Tibial nerve (tissue), 4 donors: Measurements from ENCODE around the gene ALKBH3. TPM values are rescaled to one million over a fixed set of nuclear protein-coding genes. Genes with fewer than 3 reads are reported as not detected.
A peak's percentile ranks its signal among the peaks of the same experiment; 100 is the strongest.

ENCODE experiments used
- DNase-seq, 2 donors: peaks; one replicate each; pipeline ENCODE4 v3.0.0-alpha.2; 2019; ENCODE audit warnings: low spot score in 2 of 2
- H3K27ac ChIP-seq, 4 donors: fragments of 200-600 bp; sonication (generic) in 3 of 4; one replicate each; pipeline ENCODE4 v1.5.1; 2017 to 2019; ENCODE audit warnings: mild to moderate bottlenecking in 1 of 4
- H3K27me3 ChIP-seq, 2 donors: fragments of 200-600 bp; sonication (generic) in 1 of 2; one replicate each; pipeline versions ENCODE4 v1.5.1 to v1.6.0; 2017 to 2019
- H3K36me3 ChIP-seq, 3 donors: fragments of 200-600 bp; sonication (generic); one replicate each; pipeline ENCODE4 v1.5.1; 2018 to 2019
- H3K4me1 ChIP-seq, 4 donors: fragments of 200-600 bp; sonication (generic) in 3 of 4; one replicate each; pipeline ENCODE4 v1.5.1; 2017 to 2019
- H3K4me3 ChIP-seq, 4 donors: fragments of 200-600 bp; sonication (generic) in 3 of 4; one replicate each; pipeline ENCODE4 v1.5.1; 2017 to 2019; ENCODE audit warnings: mild to moderate bottlenecking in 1 of 4, moderate library complexity in 1 of 4
- H3K9me3 ChIP-seq, 4 donors: fragments of 200-600 bp; sonication (generic) in 3 of 4; one replicate each; pipeline ENCODE4 v1.5.1; 2017 to 2019
- EP300 ChIP-seq, 2 donors: sonication (generic); formaldehyde crosslinking; IDR thresholded peaks; one replicate each; pipeline ENCODE4 v1.6.1; 2017; ENCODE audit warnings: antibody characterized with exemption in 2 of 2, mild to moderate bottlenecking in 1 of 2
- POLR2A ChIP-seq, 2 donors: fragments of 450-650 bp; IDR thresholded peaks; one replicate each; pipeline ENCODE4 v1.6.1; 2017; ENCODE audit warnings: antibody characterized with exemption in 2 of 2, mild to moderate bottlenecking in 2 of 2, moderate library complexity in 2 of 2
- WGBS, 2 donors: methylation state at CpG; one replicate each; pipeline ENCODE4 v1.1.5; 2018; 5-methylcytosine and 5-hydroxymethylcytosine counted together
- total RNA-seq, 4 donors: library from RNA; depleted of rRNA; stranded (reverse); fragments of >200 nt; gene quantifications; one replicate each; pipeline ENCODE4 v1.1.0, GENCODE V29; 2016
- TF ChIP-seq, protein P1 (sequence below), 5 experiments: fragments of 200-600 bp in 3 of 5; fragments of 450-650 bp in 2 of 5; sonication (generic) in 3 of 5; IDR thresholded peaks; one replicate each; pipeline ENCODE4 v1.5.1; 2016 to 2019; ENCODE audit warnings: antibody characterized with exemption in 5 of 5, mild to moderate bottlenecking in 3 of 5, moderate library complexity in 2 of 5

The ALKBH3 gene
- total RNA-seq, 4 donors from 2014 or later = 30.4 to 45.0 (median 38.0) TPM

DNA sequence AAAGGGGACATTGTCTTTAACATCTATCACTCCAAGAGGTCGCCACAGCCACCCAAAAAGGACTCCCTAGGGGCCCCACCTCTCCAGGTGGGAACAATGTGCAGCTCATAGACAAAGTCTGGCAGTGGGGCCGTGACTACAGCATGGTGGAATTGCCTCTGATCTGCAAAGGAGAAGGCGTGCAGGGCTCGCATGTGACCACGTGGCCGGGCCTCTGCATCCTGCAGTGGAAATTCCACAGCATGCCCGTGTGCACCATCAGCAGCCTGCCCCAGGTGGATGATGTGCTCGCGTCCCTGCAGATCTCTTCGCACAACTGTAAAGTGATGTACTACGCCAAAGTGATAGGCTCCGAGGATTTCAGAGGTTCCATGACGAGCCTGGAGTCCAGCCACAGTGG lies 18.5 kb downstream of the ALKBH3 start:
- 83 to 85% methylated on average over 12 to 13 of the region's 13 CpGs for WGBS, 2 donors
- Histone ChIP-seq H3K36me3 (peaks cover 0 to 82% (median 3%) of the 10 kb centered on the region in 3 donors), H3K4me3 (no peak overlapping the region), H3K4me1 (peaks cover 0 to 10% (median 0%) of the 10 kb centered on the region in 4 donors), H3K9me3 (no peaks in the 10 kb centered on the region), H3K27ac (no peak overlapping the region), H3K27me3 (no peaks in the 10 kb centered on the region)
- TF ChIP-seq, protein P1, sequence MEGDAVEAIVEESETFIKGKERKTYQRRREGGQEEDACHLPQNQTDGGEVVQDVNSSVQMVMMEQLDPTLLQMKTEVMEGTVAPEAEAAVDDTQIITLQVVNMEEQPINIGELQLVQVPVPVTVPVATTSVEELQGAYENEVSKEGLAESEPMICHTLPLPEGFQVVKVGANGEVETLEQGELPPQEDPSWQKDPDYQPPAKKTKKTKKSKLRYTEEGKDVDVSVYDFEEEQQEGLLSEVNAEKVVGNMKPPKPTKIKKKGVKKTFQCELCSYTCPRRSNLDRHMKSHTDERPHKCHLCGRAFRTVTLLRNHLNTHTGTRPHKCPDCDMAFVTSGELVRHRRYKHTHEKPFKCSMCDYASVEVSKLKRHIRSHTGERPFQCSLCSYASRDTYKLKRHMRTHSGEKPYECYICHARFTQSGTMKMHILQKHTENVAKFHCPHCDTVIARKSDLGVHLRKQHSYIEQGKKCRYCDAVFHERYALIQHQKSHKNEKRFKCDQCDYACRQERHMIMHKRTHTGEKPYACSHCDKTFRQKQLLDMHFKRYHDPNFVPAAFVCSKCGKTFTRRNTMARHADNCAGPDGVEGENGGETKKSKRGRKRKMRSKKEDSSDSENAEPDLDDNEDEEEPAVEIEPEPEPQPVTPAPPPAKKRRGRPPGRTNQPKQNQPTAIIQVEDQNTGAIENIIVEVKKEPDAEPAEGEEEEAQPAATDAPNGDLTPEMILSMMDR (IDR thresholded peaks at IDR 0.05) = no peak
- TF ChIP-seq EP300 (IDR thresholded peaks at IDR 0.05) = no peak
- TF ChIP-seq POLR2A (IDR thresholded peaks at IDR 0.05) = no peak
- no peak for DNase-seq

DNA sequence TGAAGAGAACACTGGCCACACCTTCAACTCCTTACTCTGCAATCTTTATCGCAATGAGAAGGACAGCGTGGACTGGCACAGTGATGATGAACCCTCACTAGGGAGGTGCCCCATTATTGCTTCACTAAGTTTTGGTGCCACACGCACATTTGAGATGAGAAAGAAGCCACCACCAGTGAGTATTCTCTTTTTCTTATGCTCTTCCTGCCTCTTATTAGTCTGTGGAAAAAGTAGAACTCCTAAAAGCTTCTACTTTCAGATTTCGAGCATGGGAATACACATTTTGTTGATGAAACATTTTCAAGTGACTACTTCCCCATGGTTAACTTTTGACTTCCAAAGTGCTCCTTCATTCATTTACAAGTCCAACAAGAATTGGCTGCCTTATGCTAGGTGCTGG lies 20.9 kb downstream of the ALKBH3 start:
- Histone ChIP-seq H3K27ac (no peak overlapping the region), H3K36me3 (peaks cover 0 to 70% (median 3%) of the 10 kb centered on the region in 3 donors), H3K4me1 (peaks cover 0 to 20% (median 0%) of the 10 kb centered on the region in 4 donors), H3K9me3 (no peaks in the 10 kb centered on the region), H3K4me3 (no peak overlapping the region), H3K27me3 (no peaks in the 10 kb centered on the region)
- DNase-seq = no peak
- TF ChIP-seq POLR2A (IDR thresholded peaks at IDR 0.05) = no peak
- TF ChIP-seq, protein P1 (IDR thresholded peaks at IDR 0.05) = no peak
- no peak for TF ChIP-seq EP300 (IDR thresholded peaks at IDR 0.05)
- WGBS, 2 donors = 87 to 95% methylated on average over 4 of the region's 4 CpGs

DNA sequence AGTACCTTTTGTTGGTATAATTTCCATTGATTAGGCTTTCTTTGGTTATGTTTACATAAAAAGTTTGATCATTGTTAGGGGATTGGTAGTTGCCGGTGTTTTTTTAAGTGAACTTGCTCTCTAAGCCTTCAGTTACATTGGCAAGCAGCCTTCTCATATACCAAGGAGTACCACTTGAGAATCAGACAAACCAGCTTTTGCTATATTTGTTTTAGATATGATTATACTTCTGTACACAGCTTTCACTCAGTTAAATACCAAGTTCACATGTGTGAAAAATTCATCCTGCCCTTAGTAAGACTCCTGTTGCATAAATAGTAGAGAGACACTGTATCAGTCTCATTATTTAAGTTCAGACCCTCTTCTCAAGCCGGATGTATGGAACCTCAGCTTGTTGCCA lies 22.4 kb downstream of the ALKBH3 start:
- Histone ChIP-seq H3K4me1 (peaks cover 0 to 20% (median 0%) of the 10 kb centered on the region in 4 donors), H3K27ac (no peak overlapping the region), H3K27me3 (no peaks in the 10 kb centered on the region), H3K4me3 (no peak overlapping the region), H3K9me3 (no peaks in the 10 kb centered on the region), H3K36me3 (peaks cover 0 to 57% (median 0%) of the 10 kb centered on the region in 3 donors)
- WGBS, 2 donors = 90 to 93% methylated on average over 2 of the region's 2 CpGs
- DNase-seq = no peak
- no peak for TF ChIP-seq EP300 (IDR thresholded peaks at IDR 0.05)
- TF ChIP-seq POLR2A (IDR thresholded peaks at IDR 0.05) = no peak
- TF ChIP-seq, protein P1 (IDR thresholded peaks at IDR 0.05) = no peak

DNA sequence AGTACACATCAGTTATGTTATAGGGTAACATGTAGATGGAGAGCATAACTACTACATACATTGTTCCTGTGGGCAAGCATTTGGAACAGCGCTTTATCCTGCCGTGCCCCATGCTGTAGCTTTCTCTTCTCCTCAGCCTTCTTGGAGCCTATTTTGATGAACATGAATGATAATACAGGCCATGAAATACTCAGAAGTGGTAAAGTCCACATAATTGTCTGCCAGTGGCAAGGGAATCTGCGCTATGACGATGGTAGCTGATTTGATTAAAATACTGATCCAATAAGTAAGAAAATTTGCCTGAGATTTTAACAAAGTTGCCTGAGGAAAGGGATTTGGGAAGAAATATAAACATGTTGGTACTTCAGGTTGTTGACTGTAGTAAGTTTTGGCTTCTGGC lies 23.3 kb downstream of the ALKBH3 start:
- no peak for DNase-seq
- H3K27me3 ChIP-seq = no peaks in the 10 kb centered on the region
- H3K4me3 ChIP-seq = no peak overlapping the region
- TF ChIP-seq POLR2A (IDR thresholded peaks at IDR 0.05) (no peak), EP300 (IDR thresholded peaks at IDR 0.05) (no peak)
- TF ChIP-seq, protein P1 (IDR thresholded peaks at IDR 0.05) = no peak
- H3K27ac ChIP-seq = no peak overlapping the region
- WGBS, 2 donors = 93 to 97% methylated on average over 4 of the region's 4 CpGs
- H3K9me3 ChIP-seq = no peaks in the 10 kb centered on the region
- H3K4me1 ChIP-seq = peaks cover 0 to 20% (median under 1%) of the 10 kb centered on the region in 4 donors
- peaks cover 0 to 52% (median 0%) of the 10 kb centered on the region in 3 donors for H3K36me3 ChIP-seq

DNA sequence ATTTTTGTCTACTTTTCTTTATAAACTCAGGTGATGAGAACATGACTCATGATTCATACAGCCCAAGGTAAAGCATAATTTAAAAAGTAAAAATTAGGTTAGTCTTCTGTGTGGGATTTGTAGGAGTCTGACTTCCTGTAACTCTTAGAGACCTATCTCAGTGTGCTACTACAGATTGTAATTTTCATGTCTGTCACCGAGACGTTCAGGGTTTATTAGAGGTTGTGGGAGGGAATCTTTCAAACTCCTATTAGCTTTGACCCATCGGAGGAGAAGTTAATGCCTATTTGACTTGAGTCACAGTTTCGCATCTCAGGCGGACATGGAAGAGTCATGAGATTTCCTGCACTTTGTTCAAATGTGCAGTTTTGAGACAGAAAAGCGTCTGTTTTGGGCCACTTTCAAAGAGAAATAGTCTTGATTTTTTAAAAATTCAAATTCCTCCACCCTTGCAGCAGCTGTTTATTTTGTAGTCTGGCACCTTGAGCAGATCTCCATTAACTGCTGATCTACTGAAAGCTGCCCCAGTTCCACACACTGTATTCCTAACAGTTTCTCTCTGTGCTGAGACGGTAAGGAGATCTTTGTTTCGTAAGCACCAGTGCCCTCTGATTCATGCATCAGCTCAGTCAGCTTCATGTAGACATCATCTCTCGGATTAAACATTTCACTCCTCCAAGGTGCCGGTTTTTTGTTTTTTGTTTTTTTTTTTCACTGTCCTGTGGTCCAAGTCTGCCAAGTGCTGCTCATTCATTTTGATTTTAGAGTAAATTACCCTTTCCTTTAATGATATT lies 24.3 kb downstream of the ALKBH3 start:
- peak overlapping the region in 2 of 4 donors; percentile 50 to 81 for H3K27ac ChIP-seq
- H3K9me3 ChIP-seq = no peaks in the 10 kb centered on the region
- no peak for DNase-seq
- H3K4me1 ChIP-seq = peaks cover 0 to 20% (median 1%) of the 10 kb centered on the region in 4 donors
- no peaks in the 10 kb centered on the region for H3K27me3 ChIP-seq
- peaks cover 0 to 50% (median 0%) of the 10 kb centered on the region in 3 donors for H3K36me3 ChIP-seq
- no peak overlapping the region for H3K4me3 ChIP-seq
- TF ChIP-seq, protein P1 (IDR thresholded peaks at IDR 0.05) = no peak
- TF ChIP-seq POLR2A (IDR thresholded peaks at IDR 0.05) (no peak), EP300 (IDR thresholded peaks at IDR 0.05) (no peak)
- WGBS, 2 donors = 41 to 54% methylated on average over 10 of the region's 10 CpGs
